H1 (cell line): ENCODE results near the gene ILK. TPM values are rescaled to one million over a fixed set of nuclear protein-coding genes. Genes with fewer than 3 reads are reported as not detected.

ENCODE experiments used
- CTCF ChIA-PET: fragments of 300-600 bp; sonication (Branson Sonifier 250); formaldehyde crosslinking; loops from one replicate; lab custom pipeline; 2021; ENCODE audit not compliant: partially characterized antibody; lab: Charles Lee
- POLR2A ChIA-PET: fragments of 300-600 bp; sonication (Branson Sonifier 250); formaldehyde crosslinking; loops from one replicate; lab custom pipeline; 2021; ENCODE audit warnings: inconsistent platforms; ENCODE audit not compliant: partially characterized antibody; lab: Charles Lee
- DNase-seq, 2 experiments: peaks; one replicate each; pipeline versions ENCODE4 v3.0.0 to v3.0.0-alpha.2; 2010 to 2022; ENCODE audit warnings: low spot score in 2 of 2, low read depth in 1 of 2, mixed read lengths in 1 of 2
- FAIRE-seq: peaks from 2 replicates; lab custom pipeline; 2011; peaks lifted over from hg19 to GRCh38; lab: Jason Lieb, UNC
- H2AFZ ChIP-seq: 2 replicates; pipeline ENCODE4 v1.8.1; 2012; ENCODE audit warnings: low read length, inconsistent platforms
- H2AK5ac ChIP-seq: 2 replicates; pipeline ENCODE4 v1.6.1; 2013; ENCODE audit warnings: low read depth, low read length
- H2BK120ac ChIP-seq: replicated peaks from 2 replicates; pipeline ENCODE3; 2013; ENCODE audit warnings: low read depth, low read length, inconsistent platforms
- H2BK12ac ChIP-seq: 2 replicates; pipeline ENCODE4 v1.6.1; 2013; ENCODE audit warnings: low read depth, low read length
- H2BK15ac ChIP-seq: 2 replicates; pipeline ENCODE4 v1.6.1; 2013; ENCODE audit warnings: low read length
- H2BK20ac ChIP-seq: 2 replicates; pipeline ENCODE4 v1.6.1; 2013; ENCODE audit warnings: low read length
- H2BK5ac ChIP-seq: 2 replicates; pipeline ENCODE4 v1.6.1; 2013; ENCODE audit warnings: low read depth, low read length
- H3K14ac ChIP-seq: 2 replicates; pipeline ENCODE4 v1.6.1; 2013; ENCODE audit warnings: inconsistent platforms; ENCODE audit not compliant: insufficient read length
- H3K18ac ChIP-seq: 2 replicates; pipeline ENCODE4 v1.6.1; 2013; ENCODE audit warnings: low read length; ENCODE audit errors: extremely low read depth
- H3K23ac ChIP-seq: 2 replicates; pipeline ENCODE4 v1.6.1; 2013; ENCODE audit warnings: inconsistent platforms; ENCODE audit not compliant: insufficient read length
- H3K23me2 ChIP-seq: 2 replicates; pipeline ENCODE4 v1.6.1; 2013; ENCODE audit warnings: low read depth, low read length
- H3K27ac ChIP-seq: 2 replicates; pipeline ENCODE4 v1.6.1; 2011; ENCODE audit warnings: low read depth, low read length, inconsistent platforms
- H3K27me3 ChIP-seq, 4 experiments: replicated peaks in 1 of 4; 1 replicate in 1 of 4; 2 replicates in 3 of 4; pipeline versions ENCODE4 v1.6.1 to v1.8.1; 2011 to 2013; ENCODE audit warnings: low read length in 3 of 4, mild to moderate bottlenecking in 3 of 4, inconsistent platforms in 2 of 4, mixed read lengths in 2 of 4, moderate library complexity in 1 of 4; ENCODE audit not compliant: control insufficient read depth in 3 of 4, insufficient read depth in 3 of 4; ENCODE audit errors: extremely low read depth in 1 of 4
- H3K36me3 ChIP-seq, 4 experiments: 2 replicates each; pipeline versions ENCODE4 v1.6.1 to v1.8.1; 2011 to 2013; ENCODE audit warnings: mild to moderate bottlenecking in 4 of 4, low read length in 3 of 4, moderate library complexity in 2 of 4, control low read depth in 1 of 4, inconsistent platforms in 1 of 4; ENCODE audit not compliant: insufficient read depth in 4 of 4, control insufficient read depth in 2 of 4
- H3K4ac ChIP-seq: replicated peaks from 2 replicates; pipeline ENCODE3; 2013; ENCODE audit warnings: low read length, low read depth, mixed read lengths, inconsistent platforms; ENCODE audit not compliant: insufficient read length
- H3K4me1 ChIP-seq, 4 experiments: replicated peaks in 1 of 4; 1 replicate in 1 of 4; 2 replicates in 3 of 4; pipeline versions ENCODE4 v1.6.1 to v1.8.1; 2011 to 2013; ENCODE audit warnings: low read length in 3 of 4, inconsistent platforms in 2 of 4, mixed read lengths in 1 of 4; ENCODE audit not compliant: insufficient read depth in 4 of 4, control insufficient read depth in 3 of 4
- H3K4me2 ChIP-seq, 2 experiments: 2 replicates each; pipeline versions ENCODE4 v1.6.1 to v1.8.1; 2011 to 2013; ENCODE audit warnings: low read depth in 2 of 2, low read length in 2 of 2, control low read depth in 1 of 2, inconsistent platforms in 1 of 2, mild to moderate bottlenecking in 1 of 2; ENCODE audit not compliant: insufficient read depth in 1 of 2
- H3K4me3 ChIP-seq, 4 experiments: fragments of 200-600, 300-600 bp in 1 of 4; sonication (generic), shearing (Covaris generic), sonication (Bioruptor Twin) in 1 of 4; 2 replicates each; pipeline versions ENCODE4 v1.5.1 to v1.8.1; 2011 to 2016; ENCODE audit warnings: low read length in 4 of 4, low read depth in 3 of 4, control low read depth in 2 of 4, inconsistent platforms in 2 of 4, mild to moderate bottlenecking in 2 of 4, mixed read lengths in 1 of 4, moderate library complexity in 1 of 4; ENCODE audit not compliant: insufficient read depth in 2 of 4; ENCODE audit errors: extremely low read depth in 1 of 4
- H3K56ac ChIP-seq: replicated peaks from 2 replicates; pipeline ENCODE3; 2013; ENCODE audit warnings: low read depth, mild to moderate bottlenecking, mixed read lengths, low read length, inconsistent platforms; ENCODE audit not compliant: insufficient read length
- H3K79me1 ChIP-seq: 2 replicates; pipeline ENCODE4 v1.6.1; 2013; ENCODE audit warnings: low read depth, low read length, control low read depth
- H3K79me2 ChIP-seq, 2 experiments: 2 replicates each; pipeline versions ENCODE4 v1.6.1 to v1.8.1; 2012 to 2013; ENCODE audit warnings: low read length in 2 of 2, mild to moderate bottlenecking in 2 of 2, inconsistent platforms in 1 of 2; ENCODE audit not compliant: insufficient read depth in 2 of 2, control insufficient read depth in 1 of 2
- H3K9ac ChIP-seq, 4 experiments: replicated peaks in 1 of 4; 1 replicate in 1 of 4; 2 replicates in 3 of 4; pipeline versions ENCODE4 v1.6.1 to v1.8.1; 2011 to 2013; ENCODE audit warnings: low read depth in 3 of 4, low read length in 3 of 4, control low read depth in 2 of 4, mild to moderate bottlenecking in 2 of 4, moderate library complexity in 2 of 4, inconsistent platforms in 1 of 4; ENCODE audit errors: extremely low read depth in 1 of 4
- H3K9me3 ChIP-seq, 2 experiments: 2 replicates each; pipeline versions ENCODE4 v1.6.1 to v1.8.1; 2012 to 2013; ENCODE audit warnings: mild to moderate bottlenecking in 2 of 2, moderate library complexity in 2 of 2, control low read depth in 1 of 2, inconsistent platforms in 1 of 2, low read depth in 1 of 2, low read length in 1 of 2, mixed read lengths in 1 of 2; ENCODE audit not compliant: insufficient read depth in 2 of 2
- H4K20me1 ChIP-seq, 2 experiments: replicated peaks in 1 of 2; 2 replicates each; pipeline versions ENCODE3 to v1.8.1; 2011 to 2013; ENCODE audit warnings: inconsistent platforms in 2 of 2, low read length in 2 of 2, mild to moderate bottlenecking in 1 of 2; ENCODE audit not compliant: insufficient read depth in 2 of 2, control insufficient read depth in 1 of 2
- H4K5ac ChIP-seq: 2 replicates; pipeline ENCODE4 v1.6.1; 2013; ENCODE audit warnings: low read length, low read depth, mixed read lengths, inconsistent platforms; ENCODE audit not compliant: insufficient read length
- H4K8ac ChIP-seq: 2 replicates; pipeline ENCODE4 v1.8.0; 2013; ENCODE audit warnings: mild to moderate bottlenecking, moderate library complexity, low read length, inconsistent platforms; ENCODE audit not compliant: insufficient read depth; ENCODE audit errors: extremely low read depth
- H4K91ac ChIP-seq: replicated peaks from 2 replicates; pipeline ENCODE3; 2013; ENCODE audit warnings: low read length, mixed read lengths, inconsistent platforms; ENCODE audit not compliant: insufficient read length
- RAD21 ChIP-seq, 2 experiments: IDR thresholded peaks in 1 of 2; conservative IDR thresholded peaks in 1 of 2; 2 replicates each; pipeline ENCODE4 v1.6.1; 2011; ENCODE audit warnings: low read depth in 2 of 2, low read length in 2 of 2, improper control_type of control experiment in 1 of 2, inconsistent platforms in 1 of 2, mild to moderate bottlenecking in 1 of 2, moderate library complexity in 1 of 2
- SAP30 ChIP-seq: fragments of 300-600 bp; sonication (generic); IDR thresholded peaks from 2 replicates; pipeline ENCODE4 v1.7.1; 2012; ENCODE audit warnings: low read length, moderate library complexity, mild to moderate bottlenecking, inconsistent platforms; ENCODE audit not compliant: insufficient read depth, insufficient replicate concordance
- WGBS, 2 experiments: shearing (Covaris generic) in 1 of 2; methylation state at CpG; one replicate each; pipeline versions ENCODE4 v1.1.6 to v1.1.7; 2013 to 2015; ENCODE audit warnings: low lambda C conversion rate in 2 of 2, mixed read lengths in 2 of 2, inconsistent platforms in 1 of 2, low coverage in 1 of 2, missing lambda C conversion rate in 1 of 2; ENCODE audit not compliant: insufficient replicate concordance in 2 of 2, insufficient coverage in 1 of 2, insufficient read length in 1 of 2; ENCODE audit errors: extremely low coverage in 1 of 2, missing lambda C conversion rate in 1 of 2; 5-methylcytosine and 5-hydroxymethylcytosine counted together
- polyA plus RNA-seq, 7 experiments: library from polyadenylated mRNA; depleted of rRNA in 3 of 7; stranded (reverse) in 5 of 7; unstranded in 2 of 7; fragments of >200 nt in 5 of 7; fragments of 200-250 nt in 2 of 7; gene quantifications; 1 replicate in 5 of 7; 2 replicates in 1 of 7; 4 replicates in 1 of 7; pipeline versions ENCODE4 v1.2.1 to v1.2.3, GENCODE V29; 2011 to 2013; ENCODE audit warnings: missing spikeins in 2 of 7, mixed read lengths in 2 of 7
- total RNA-seq: library from RNA; stranded (reverse); fragmentation: NEBNext Ultra II Directional; extraction: Animal tissue kit (Norgen Biotek cat#: 25700); gene quantifications from 2 replicates; pipeline ENCODE4 v1.2.1, GENCODE V29; 2021

ILK gene
- total and polyA plus RNA-seq, 2 of the 8 experiments (the other 6 are each of a cell fraction or from before 2014, with no cell fraction given) = 91.4 to 132 TPM

- WGBS, 2 experiments = 83% methylated on average over 4 of the region's 4 CpGs; no CpG with 5 or more reads in 1 of the 2 experiments
- no peak overlapping the region for H3K4me3 ChIP-seq
- H3K23me2 ChIP-seq = no peaks in the 10 kb centered on the region
- DNase-seq (no peak), FAIRE-seq (no peak)
- H2BK120ac ChIP-seq = no peak overlapping the region
- no peak overlapping the region for H3K14ac ChIP-seq
- no peak overlapping the region for H2BK12ac ChIP-seq
- H3K4me1 ChIP-seq = no peaks in the 10 kb centered on the region
- H3K36me3 ChIP-seq = no peaks in the 10 kb centered on the region; a peak in 1 of 8 replicates
- TF ChIP-seq RAD21 (IDR thresholded peaks at IDR 0.05 in 1 of 2, conservative IDR thresholded peaks at IDR 0.05 in 1 of 2; ENCODE audit: low read depth in 2 of 2, low read length in 2 of 2) (peak in 1 of 2 experiments; percentile 13; a peak in 1 of 4 replicates), SAP30 (no peak)
- H2BK5ac ChIP-seq = no peak overlapping the region
- H3K56ac ChIP-seq = no peak overlapping the region
- no peaks in the 10 kb centered on the region; a peak in 1 of 7 replicates for H3K27me3 ChIP-seq
- H4K91ac ChIP-seq = no peak overlapping the region
- no peak overlapping the region for H4K8ac ChIP-seq
- H3K4me2 ChIP-seq = no peak overlapping the region
- no peak overlapping the region for H2AK5ac ChIP-seq
- H2AFZ ChIP-seq = no peak overlapping the region
- no peak overlapping the region for H3K23ac ChIP-seq
- H3K79me1 ChIP-seq = no peaks in the 10 kb centered on the region
- peaks cover 0 to 2% of the 10 kb centered on the region in 2 experiments for H4K20me1 ChIP-seq
- H3K4ac ChIP-seq = no peak overlapping the region
- no peak overlapping the region for H3K27ac ChIP-seq
- no peak overlapping the region for H4K5ac ChIP-seq
- H3K9ac ChIP-seq = 0 out of 7 replicates have a peak overlapping the region, but pooled peaks of 1 of the 4 experiments have one; percentile 8
- no peaks in the 10 kb centered on the region for H3K79me2 ChIP-seq
- H3K9me3 ChIP-seq = no peaks in the 10 kb centered on the region
- no peak overlapping the region for H2BK15ac ChIP-seq
- no peak overlapping the region for H3K18ac ChIP-seq
- POLR2A ChIA-PET = interaction anchor here (0.6 to 1.2 kb wide), 3 partner anchors 18 to 27 kb away, joined by 3 to 4 read pairs (median 3); partner anchors contain the start of genes TAF10 and TPP1
- CTCF ChIA-PET = interaction anchor here (1.0 to 1.6 kb wide), 4 partner anchors 9 to 109 kb away, joined by 3 to 5 read pairs (median 4); partner anchors contain the start of gene DCHS1
- no peak overlapping the region for H2BK20ac ChIP-seq
These were observed 34.9 kb downstream of the ILK start for GRCh38 chr11:6638429-6638828.
